Stimulated activated memory B cell treated with anti-CD40 and anti-IgM and Interleukin-4, amounts not matched to agents 10 μg/mL and 1 μg/mL and 100 μg/mL, for 72 hours (primary cell): ENCODE results near the gene ARHGAP8.

ENCODE experiments used
- ATAC-seq: fragments of 150-1000 bp; cut with Tn5 transposase; 2 replicates; pipeline ENCODE4 v1.10.0; 2021
- H3K27ac Mint-ChIP-seq: one replicate; pipeline ENCODE4 v1.8.0; 2022; ENCODE audit warnings: mild to moderate bottlenecking, mixed read lengths
- H3K27me3 Mint-ChIP-seq: one replicate; pipeline ENCODE4 v1.8.0; 2022; ENCODE audit warnings: mixed read lengths
- H3K36me3 Mint-ChIP-seq: one replicate; pipeline ENCODE4 v1.8.0; 2022; ENCODE audit warnings: mixed read lengths
- H3K4me1 Mint-ChIP-seq: one replicate; pipeline ENCODE4 v1.8.0; 2022; ENCODE audit warnings: mixed read lengths
- H3K4me3 Mint-ChIP-seq: one replicate; pipeline ENCODE4 v1.8.0; 2022; ENCODE audit warnings: mild to moderate bottlenecking, moderate library complexity, mixed read lengths
- H3K9me3 Mint-ChIP-seq: one replicate; pipeline ENCODE4 v1.8.0; 2022; ENCODE audit warnings: mixed read lengths

Gene ARHGAP8

GRCh38 chr22:44761025-44761424 lies 8.7 kb downstream of the ARHGAP8 start:
- peaks cover 5% of the 10 kb centered on the region for H3K36me3 Mint-ChIP-seq
- H3K9me3 Mint-ChIP-seq: peaks cover 6% of the 10 kb centered on the region
- no peak overlapping the region for H3K27ac Mint-ChIP-seq
- ATAC-seq: no peak
- peaks cover 45% of the 10 kb centered on the region for H3K27me3 Mint-ChIP-seq
- no peaks in the 10 kb centered on the region for H3K4me1 Mint-ChIP-seq
- H3K4me3 Mint-ChIP-seq: no peak overlapping the region

DNA sequence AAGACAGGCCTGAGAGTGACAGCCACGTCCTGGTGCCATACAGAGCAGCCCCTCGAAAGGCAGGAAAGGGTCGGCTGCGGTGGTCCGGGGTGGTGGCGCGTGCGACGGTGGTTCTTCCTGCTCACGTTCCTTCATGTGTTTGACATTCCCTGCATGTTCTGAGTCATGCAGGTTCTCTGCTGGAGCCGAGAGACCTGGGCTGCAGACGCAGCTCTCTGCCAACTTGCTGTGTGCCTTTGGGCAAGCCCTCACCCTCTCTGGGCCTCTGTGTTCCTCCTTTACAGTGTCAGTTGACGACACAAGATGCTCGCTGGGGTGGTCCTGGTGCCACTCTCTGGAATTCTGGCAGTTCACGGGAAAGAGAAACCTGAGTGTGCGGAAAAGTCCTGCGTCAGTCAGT lies 12.0 kb downstream of the ARHGAP8 start:
- no peak overlapping the region for H3K4me3 Mint-ChIP-seq
- no peak overlapping the region for H3K27ac Mint-ChIP-seq
- H3K9me3 Mint-ChIP-seq: peaks cover 9% of the 10 kb centered on the region
- H3K27me3 Mint-ChIP-seq: peaks cover 26% of the 10 kb centered on the region
- peaks cover 5% of the 10 kb centered on the region for H3K36me3 Mint-ChIP-seq
- no peak for ATAC-seq
- no peaks in the 10 kb centered on the region for H3K4me1 Mint-ChIP-seq

GRCh38 chr22:44764974-44765373 lies 12.6 kb downstream of the ARHGAP8 start:
- Mint-ChIP-seq H3K4me3 (no peak overlapping the region), H3K9me3 (peaks cover 9% of the 10 kb centered on the region), H3K36me3 (peaks cover 5% of the 10 kb centered on the region), H3K4me1 (no peaks in the 10 kb centered on the region), H3K27ac (no peak overlapping the region), H3K27me3 (peaks cover 20% of the 10 kb centered on the region)
- ATAC-seq: no peak

- Mint-ChIP-seq H3K27ac (no peak overlapping the region), H3K4me3 (no peak overlapping the region), H3K36me3 (peaks cover 5% of the 10 kb centered on the region), H3K27me3 (peaks cover 20% of the 10 kb centered on the region), H3K4me1 (no peaks in the 10 kb centered on the region), H3K9me3 (peaks cover 9% of the 10 kb centered on the region)
- ATAC-seq: no peak
Measured at GRCh38 chr22:44765571-44766285, 13.4 kb downstream of the ARHGAP8 start.

- H3K4me3 Mint-ChIP-seq: no peak overlapping the region
Measured at GRCh38 chr22:44773082-44773481, 20.7 kb downstream of the ARHGAP8 start.

GRCh38 chr22:44775862-44776261 lies 23.5 kb downstream of the ARHGAP8 start:
- H3K36me3 Mint-ChIP-seq: no peaks in the 10 kb centered on the region
- H3K27ac Mint-ChIP-seq: no peak overlapping the region
- H3K4me1 Mint-ChIP-seq: no peaks in the 10 kb centered on the region
- no peak for ATAC-seq
- no peak overlapping the region for H3K4me3 Mint-ChIP-seq
- no peaks in the 10 kb centered on the region for H3K27me3 Mint-ChIP-seq
- H3K9me3 Mint-ChIP-seq: peaks cover 4% of the 10 kb centered on the region

More at GRCh38 chr22:44773082-44773481, 20.7 kb downstream of the ARHGAP8 start:
- H3K27me3 Mint-ChIP-seq: no peaks in the 10 kb centered on the region
- H3K27ac Mint-ChIP-seq: no peak overlapping the region
- H3K4me1 Mint-ChIP-seq: no peaks in the 10 kb centered on the region
- no peaks in the 10 kb centered on the region for H3K36me3 Mint-ChIP-seq
- peaks cover 7% of the 10 kb centered on the region for H3K9me3 Mint-ChIP-seq
- no peak for ATAC-seq

- Mint-ChIP-seq H3K4me1 (no peaks in the 10 kb centered on the region), H3K27ac (no peak overlapping the region), H3K27me3 (no peaks in the 10 kb centered on the region), H3K36me3 (no peaks in the 10 kb centered on the region), H3K9me3 (peaks cover 4% of the 10 kb centered on the region), H3K4me3 (no peak overlapping the region)
- no peak for ATAC-seq
Measured at GRCh38 chr22:44776605-44777363, 24.4 kb downstream of the ARHGAP8 start.

GRCh38 chr22:44777364-44777755 lies 25.0 kb downstream of the ARHGAP8 start:
- no peak overlapping the region for H3K4me3 Mint-ChIP-seq
- H3K27me3 Mint-ChIP-seq: no peaks in the 10 kb centered on the region
- no peaks in the 10 kb centered on the region for H3K4me1 Mint-ChIP-seq
- ATAC-seq: no peak
- no peak overlapping the region for H3K27ac Mint-ChIP-seq
- H3K36me3 Mint-ChIP-seq: no peaks in the 10 kb centered on the region
- H3K9me3 Mint-ChIP-seq: peaks cover 4% of the 10 kb centered on the region

DNA sequence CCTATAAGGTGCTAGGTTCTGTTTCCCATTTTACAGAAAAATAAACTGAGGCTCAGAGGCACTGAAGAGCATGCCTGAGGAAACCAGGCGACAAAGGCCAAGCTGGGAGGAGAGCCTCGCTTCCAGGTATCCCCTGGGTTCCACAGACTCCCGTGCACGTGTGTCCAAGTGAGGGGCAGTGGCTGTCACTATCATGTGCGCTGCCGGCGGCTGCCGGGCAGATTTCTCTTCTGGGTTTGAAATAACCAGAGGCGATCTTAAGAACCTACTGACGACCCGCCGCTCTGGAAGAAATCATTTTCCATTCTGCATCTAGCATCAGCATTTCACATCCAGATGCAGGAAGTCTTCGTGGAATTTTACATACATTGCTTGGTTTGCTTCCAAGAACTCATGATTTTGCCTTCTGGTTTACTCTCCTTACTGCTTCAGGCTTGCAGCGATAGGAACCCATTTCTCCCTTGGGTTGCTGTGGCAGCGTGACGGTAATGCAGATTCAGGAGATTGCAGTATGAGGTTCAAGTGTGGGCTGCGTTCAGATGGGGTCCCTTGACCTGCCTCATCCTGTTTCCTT lies 28.6 kb downstream of the ARHGAP8 start:
- peaks cover 28% of the 10 kb centered on the region for H3K27me3 Mint-ChIP-seq
- H3K4me3 Mint-ChIP-seq: no peak overlapping the region
- no peaks in the 10 kb centered on the region for H3K9me3 Mint-ChIP-seq
- H3K36me3 Mint-ChIP-seq: no peaks in the 10 kb centered on the region
- no peak for ATAC-seq
- H3K4me1 Mint-ChIP-seq: no peaks in the 10 kb centered on the region
- H3K27ac Mint-ChIP-seq: no peak overlapping the region

DNA sequence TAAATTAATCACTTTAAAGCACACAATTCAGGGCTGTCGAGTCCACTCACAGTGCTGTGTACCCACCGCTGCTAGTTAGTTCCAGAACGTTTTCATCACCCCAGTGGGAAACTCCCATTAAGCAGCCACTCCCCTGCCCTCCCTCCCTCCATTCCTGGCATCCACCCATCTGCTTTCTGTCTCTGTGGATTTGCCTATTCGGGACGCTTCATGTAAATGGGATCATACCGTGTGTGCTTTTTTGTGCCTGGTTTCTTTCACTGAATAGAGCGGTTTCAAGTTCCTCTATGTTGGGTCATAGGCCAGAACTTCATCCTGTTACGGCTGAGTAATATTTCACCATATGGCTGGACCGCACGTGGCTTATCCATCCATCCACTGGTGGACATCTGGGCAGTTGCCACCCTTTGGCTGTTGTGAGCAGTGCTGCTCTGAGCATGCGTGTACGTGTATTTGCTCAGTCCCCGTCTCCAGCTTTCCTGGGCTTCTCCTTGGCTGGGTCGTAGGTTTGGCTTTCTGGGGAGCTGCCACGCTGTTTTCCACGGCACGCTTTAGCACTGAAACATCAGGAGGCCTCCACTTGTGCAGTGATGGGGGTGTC lies 30.1 kb downstream of the ARHGAP8 start:
- Mint-ChIP-seq H3K27me3 (peaks cover 34% of the 10 kb centered on the region), H3K4me3 (no peak overlapping the region), H3K4me1 (no peaks in the 10 kb centered on the region), H3K36me3 (no peaks in the 10 kb centered on the region), H3K9me3 (no peaks in the 10 kb centered on the region), H3K27ac (no peak overlapping the region)
- no peak for ATAC-seq

DNA sequence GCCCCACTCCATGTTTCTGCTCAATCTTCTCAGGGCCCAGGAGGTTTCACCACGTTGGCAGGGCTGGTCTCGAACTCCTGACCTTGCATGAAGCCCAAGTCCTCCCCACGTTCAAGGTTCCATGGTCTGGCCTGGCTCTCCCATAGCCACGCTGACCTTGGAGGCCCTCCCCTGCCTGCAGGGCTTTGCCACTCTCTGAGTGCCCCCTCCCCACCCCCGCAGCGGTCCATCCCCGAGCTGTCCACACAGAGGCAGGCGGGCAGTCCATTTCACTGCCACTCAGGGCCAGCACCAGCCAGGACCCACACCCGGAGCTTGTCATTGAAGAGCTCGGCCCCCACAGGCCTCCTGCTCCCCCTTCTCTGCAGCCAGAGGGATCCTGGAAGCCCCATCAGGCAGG lies 30.7 kb downstream of the ARHGAP8 start:
- Mint-ChIP-seq H3K4me1 (no peaks in the 10 kb centered on the region), H3K27me3 (peaks cover 34% of the 10 kb centered on the region), H3K27ac (no peak overlapping the region), H3K4me3 (no peak overlapping the region), H3K36me3 (no peaks in the 10 kb centered on the region), H3K9me3 (no peaks in the 10 kb centered on the region)
- no peak for ATAC-seq

DNA sequence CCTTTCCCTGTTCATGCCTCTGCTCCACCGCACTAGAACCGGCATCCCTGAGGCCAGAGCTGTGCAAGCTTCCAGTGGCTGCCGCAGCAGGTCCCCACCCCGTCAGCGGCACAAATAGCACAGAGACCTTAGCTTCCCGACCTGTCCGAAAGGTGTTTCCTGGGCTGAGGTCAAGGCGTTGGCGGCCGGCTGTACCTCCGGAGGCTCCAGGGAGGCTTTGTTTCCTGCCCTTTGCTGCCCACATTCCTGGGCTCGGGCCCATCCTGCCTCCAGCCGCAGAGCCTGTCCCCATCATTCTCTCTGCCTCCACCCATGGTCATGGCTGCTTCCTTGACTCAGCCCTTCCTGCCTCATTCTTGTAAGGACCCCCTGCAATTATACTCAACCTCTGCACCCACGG lies 31.2 kb downstream of the ARHGAP8 start:
- no peak overlapping the region for H3K4me3 Mint-ChIP-seq
- peaks cover 34% of the 10 kb centered on the region for H3K27me3 Mint-ChIP-seq
- no peaks in the 10 kb centered on the region for H3K9me3 Mint-ChIP-seq
- H3K27ac Mint-ChIP-seq: no peak overlapping the region
- ATAC-seq: no peak
- H3K4me1 Mint-ChIP-seq: no peaks in the 10 kb centered on the region
- no peaks in the 10 kb centered on the region for H3K36me3 Mint-ChIP-seq

DNA sequence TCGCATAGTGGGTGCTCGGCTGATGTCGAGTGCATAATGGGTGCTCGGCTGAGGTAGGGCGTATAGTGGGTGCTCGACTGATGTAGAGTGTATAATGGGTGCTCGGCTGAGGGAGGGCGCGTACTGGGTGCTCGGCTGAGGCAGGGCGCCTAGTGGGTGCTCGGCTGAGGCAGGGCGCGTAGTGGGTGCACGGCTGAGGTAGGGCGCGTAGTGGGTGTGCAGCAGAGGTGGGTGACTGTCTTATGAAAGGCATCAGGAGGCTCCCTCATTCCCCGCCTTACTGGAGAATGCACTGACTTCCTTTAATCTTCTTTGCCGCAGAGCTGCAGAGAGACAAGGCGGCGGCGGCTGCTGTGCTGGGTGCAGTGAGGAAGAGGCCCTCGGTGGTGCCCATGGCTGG lies 33.8 kb downstream of the ARHGAP8 start:
- peaks cover 34% of the 10 kb centered on the region for H3K27me3 Mint-ChIP-seq
- no peak for ATAC-seq
- H3K4me3 Mint-ChIP-seq: no peak overlapping the region
- H3K27ac Mint-ChIP-seq: no peak overlapping the region
- no peaks in the 10 kb centered on the region for H3K36me3 Mint-ChIP-seq
- H3K9me3 Mint-ChIP-seq: no peaks in the 10 kb centered on the region
- no peaks in the 10 kb centered on the region for H3K4me1 Mint-ChIP-seq

DNA sequence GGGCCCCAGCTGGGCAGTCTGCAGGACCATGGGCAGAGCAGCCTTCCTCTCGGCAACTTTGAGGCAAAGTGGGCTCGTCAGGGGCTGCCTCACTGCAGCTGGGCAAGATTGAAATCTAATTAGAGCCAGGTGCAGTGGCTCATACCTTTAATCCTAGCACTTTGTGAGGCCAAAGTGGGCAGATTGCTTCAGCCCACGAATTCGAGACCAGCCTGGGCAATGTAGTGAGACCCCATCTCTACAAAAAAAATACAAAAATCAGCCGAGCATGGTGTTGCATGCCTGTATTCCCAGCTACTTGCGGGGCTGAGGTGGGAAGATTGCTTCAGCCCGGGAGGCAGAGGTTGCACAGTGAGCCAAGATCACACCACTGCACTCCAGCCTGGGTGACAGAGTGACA lies 34.2 kb downstream of the ARHGAP8 start:
- ATAC-seq: no peak
- Mint-ChIP-seq H3K27ac (no peak overlapping the region), H3K27me3 (peaks cover 34% of the 10 kb centered on the region), H3K4me3 (no peak overlapping the region), H3K9me3 (no peaks in the 10 kb centered on the region), H3K4me1 (no peaks in the 10 kb centered on the region), H3K36me3 (no peaks in the 10 kb centered on the region)

DNA sequence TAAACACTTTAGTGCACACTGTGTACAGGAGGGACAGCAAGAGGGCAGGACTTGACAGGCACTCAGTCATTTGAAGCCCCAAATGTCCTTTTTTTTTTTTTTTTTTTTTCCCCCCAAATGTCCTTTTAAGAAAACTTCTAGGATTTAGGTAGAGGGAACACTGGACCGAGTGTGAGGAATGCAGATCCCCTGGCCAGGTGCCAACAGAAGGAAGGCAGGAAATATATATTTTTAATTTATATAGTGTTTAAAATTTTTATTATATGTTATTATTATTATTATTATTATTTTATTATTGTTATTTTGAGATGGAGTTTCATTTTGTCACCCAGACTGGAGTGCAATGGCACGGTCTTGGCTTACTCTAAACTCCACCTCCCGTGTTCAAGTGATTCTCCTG lies 35.5 kb downstream of the ARHGAP8 start:
- Mint-ChIP-seq H3K36me3 (no peaks in the 10 kb centered on the region), H3K27me3 (peaks cover 34% of the 10 kb centered on the region), H3K4me3 (no peak overlapping the region)

More for the DNA sequence above, 35.5 kb downstream of the ARHGAP8 start:
- Mint-ChIP-seq H3K9me3 (no peaks in the 10 kb centered on the region), H3K4me1 (no peaks in the 10 kb centered on the region), H3K27ac (no peak overlapping the region)
- ATAC-seq: no peak
